PC-9 (cell line): ENCODE measurements around the gene TESMIN.

ENCODE experiments used
- EZH2 ChIP-seq: fragments of 200-600 bp; sonication (generic); IDR thresholded peaks from 2 replicates; pipeline ENCODE4 v1.8.0; 2017; ENCODE audit warnings: antibody characterized with exemption, low read depth
- TF ChIP-seq, protein P1 (sequence below): fragments of 200-600 bp; sonication (generic); conservative IDR thresholded peaks from 2 replicates; pipeline ENCODE4 v1.6.1; 2017; ENCODE audit warnings: mixed run types, antibody characterized with exemption, mild to moderate bottlenecking, moderate library complexity

DNA sequence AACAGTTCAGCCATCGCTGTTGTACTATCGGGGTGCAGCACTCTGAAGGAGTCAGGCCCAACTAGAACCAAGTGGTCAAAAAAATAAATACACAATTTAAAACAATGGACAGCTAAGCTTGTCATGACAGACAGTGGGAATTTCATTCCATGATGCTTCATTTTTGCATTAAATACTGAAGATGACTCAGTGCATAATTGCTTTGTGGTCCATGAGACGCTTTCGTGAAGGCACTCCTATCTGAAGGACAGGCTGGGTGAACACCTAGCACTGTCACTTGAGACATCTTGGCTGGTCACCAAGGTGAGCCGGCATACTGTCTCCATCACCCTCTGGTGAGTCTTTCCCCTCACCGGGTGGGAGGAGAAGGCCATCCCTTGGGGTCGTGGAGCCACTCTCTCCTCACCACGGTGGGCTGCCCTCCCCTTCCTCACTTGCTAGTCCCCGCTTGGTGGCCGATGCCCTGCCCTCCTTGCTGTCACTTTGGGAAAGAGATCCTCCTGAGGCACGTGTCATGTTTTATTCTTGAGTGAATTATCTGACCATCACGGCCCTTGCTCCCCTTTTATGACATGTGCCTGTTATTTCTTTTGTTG is 4.9 kb upstream of the TESMIN start:
- TF ChIP-seq, protein P1, sequence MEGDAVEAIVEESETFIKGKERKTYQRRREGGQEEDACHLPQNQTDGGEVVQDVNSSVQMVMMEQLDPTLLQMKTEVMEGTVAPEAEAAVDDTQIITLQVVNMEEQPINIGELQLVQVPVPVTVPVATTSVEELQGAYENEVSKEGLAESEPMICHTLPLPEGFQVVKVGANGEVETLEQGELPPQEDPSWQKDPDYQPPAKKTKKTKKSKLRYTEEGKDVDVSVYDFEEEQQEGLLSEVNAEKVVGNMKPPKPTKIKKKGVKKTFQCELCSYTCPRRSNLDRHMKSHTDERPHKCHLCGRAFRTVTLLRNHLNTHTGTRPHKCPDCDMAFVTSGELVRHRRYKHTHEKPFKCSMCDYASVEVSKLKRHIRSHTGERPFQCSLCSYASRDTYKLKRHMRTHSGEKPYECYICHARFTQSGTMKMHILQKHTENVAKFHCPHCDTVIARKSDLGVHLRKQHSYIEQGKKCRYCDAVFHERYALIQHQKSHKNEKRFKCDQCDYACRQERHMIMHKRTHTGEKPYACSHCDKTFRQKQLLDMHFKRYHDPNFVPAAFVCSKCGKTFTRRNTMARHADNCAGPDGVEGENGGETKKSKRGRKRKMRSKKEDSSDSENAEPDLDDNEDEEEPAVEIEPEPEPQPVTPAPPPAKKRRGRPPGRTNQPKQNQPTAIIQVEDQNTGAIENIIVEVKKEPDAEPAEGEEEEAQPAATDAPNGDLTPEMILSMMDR = no peak
- TF ChIP-seq EZH2 = no peak
